ENCODE data around the gene NEUROD2.

DNA sequence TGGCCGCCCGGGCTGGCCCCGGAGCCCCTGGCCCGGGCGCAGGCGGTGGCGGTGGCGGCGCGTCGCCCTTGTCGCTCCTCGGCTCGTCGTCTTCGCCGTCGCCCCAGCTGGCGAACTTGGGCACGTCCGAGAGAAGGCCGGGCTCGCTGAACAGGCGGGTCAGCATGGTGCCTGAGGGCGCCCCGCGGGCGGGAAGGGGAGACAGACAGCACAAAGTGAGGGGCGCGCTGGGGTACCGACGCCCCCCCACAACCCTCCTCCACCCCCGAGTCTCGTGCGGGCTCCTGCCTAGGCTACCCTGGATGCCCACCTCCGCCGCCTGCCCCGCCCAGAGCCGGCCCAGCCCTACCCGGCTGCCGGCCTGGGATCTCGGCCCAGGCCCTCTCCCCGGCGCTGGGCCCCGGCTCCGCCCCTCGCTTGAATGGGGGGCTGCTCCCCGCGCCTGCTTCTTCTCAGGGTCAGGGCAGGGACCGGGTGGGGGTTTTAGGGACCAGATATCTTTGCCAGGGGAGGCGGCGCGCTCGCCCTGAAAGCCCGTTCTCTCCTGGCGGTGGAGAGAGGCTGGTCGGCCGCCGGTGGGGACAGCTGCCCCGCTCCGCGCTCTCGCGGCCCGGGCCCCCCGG is 1.2 kb downstream of the NEUROD2 start:
- TF ChIP-seq OSR2 (tag by site-specific recombination; IDR thresholded peaks at IDR 0.05) (no peak), ZBTB8A (tag by site-specific recombination; IDR thresholded peaks at IDR 0.05) (peak; percentile 87), ZNF747 (tag by site-specific recombination; IDR thresholded peaks at IDR 0.05) (no peak), ZNF501 (tag by site-specific recombination; IDR thresholded peaks at IDR 0.05) (no peak), TCF7L2 (IDR thresholded peaks at IDR 0.05; ENCODE audit: borderline replicate concordance, low read depth, low read length) (no peak), ZNF654 (tag by site-specific recombination; IDR thresholded peaks at IDR 0.05; ENCODE audit: low read depth) (no peak), ZNF830 (tag by site-specific recombination; IDR thresholded peaks at IDR 0.05; ENCODE audit: low read depth) (no peak)
- TF ChIP-seq, protein P1, sequence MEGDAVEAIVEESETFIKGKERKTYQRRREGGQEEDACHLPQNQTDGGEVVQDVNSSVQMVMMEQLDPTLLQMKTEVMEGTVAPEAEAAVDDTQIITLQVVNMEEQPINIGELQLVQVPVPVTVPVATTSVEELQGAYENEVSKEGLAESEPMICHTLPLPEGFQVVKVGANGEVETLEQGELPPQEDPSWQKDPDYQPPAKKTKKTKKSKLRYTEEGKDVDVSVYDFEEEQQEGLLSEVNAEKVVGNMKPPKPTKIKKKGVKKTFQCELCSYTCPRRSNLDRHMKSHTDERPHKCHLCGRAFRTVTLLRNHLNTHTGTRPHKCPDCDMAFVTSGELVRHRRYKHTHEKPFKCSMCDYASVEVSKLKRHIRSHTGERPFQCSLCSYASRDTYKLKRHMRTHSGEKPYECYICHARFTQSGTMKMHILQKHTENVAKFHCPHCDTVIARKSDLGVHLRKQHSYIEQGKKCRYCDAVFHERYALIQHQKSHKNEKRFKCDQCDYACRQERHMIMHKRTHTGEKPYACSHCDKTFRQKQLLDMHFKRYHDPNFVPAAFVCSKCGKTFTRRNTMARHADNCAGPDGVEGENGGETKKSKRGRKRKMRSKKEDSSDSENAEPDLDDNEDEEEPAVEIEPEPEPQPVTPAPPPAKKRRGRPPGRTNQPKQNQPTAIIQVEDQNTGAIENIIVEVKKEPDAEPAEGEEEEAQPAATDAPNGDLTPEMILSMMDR (tag by site-specific recombination; IDR thresholded peaks at IDR 0.05), result no peak
- TF ChIP-seq, protein P2, sequence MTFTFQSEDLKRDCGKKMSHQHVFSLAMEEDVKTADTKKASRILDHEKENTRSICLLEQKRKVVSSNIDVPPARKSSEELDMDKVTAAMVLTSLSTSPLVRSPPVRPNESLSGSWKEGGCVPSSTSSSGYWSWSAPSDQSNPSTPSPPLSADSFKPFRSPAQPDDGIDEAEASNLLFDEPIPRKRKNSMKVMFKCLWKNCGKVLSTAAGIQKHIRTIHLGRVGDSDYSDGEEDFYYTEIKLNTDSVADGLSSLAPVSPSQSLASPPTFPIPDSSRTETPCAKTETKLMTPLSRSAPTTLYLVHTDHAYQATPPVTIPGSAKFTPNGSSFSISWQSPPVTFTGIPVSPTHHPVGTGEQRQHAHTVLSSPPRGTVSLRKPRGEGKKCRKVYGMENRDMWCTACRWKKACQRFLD (tag by site-specific recombination; IDR thresholded peaks at IDR 0.05), result no peak

Data from HEK293 (cell line).